PFSK-1 (cell line): ENCODE results near the gene KLF16.

Experiments
- POLR2AphosphoS5 ChIP-seq: IDR thresholded peaks from 2 replicates; pipeline ENCODE4 v1.6.1; 2012; ENCODE audit warnings: low read depth, mild to moderate bottlenecking, control low read depth, low read length, moderate library complexity
- TAF1 ChIP-seq: IDR thresholded peaks from 2 replicates; pipeline ENCODE4 v1.6.1; 2012; ENCODE audit warnings: low read length, control low read depth, borderline replicate concordance; ENCODE audit not compliant: insufficient read depth
- TF ChIP-seq, protein P1 (sequence below), 2 experiments: IDR thresholded peaks; 2 replicates each; pipeline versions ENCODE4 v1.6.1 to v1.8.0; 2011 to 2012; ENCODE audit warnings: low read depth in 2 of 2, low read length in 2 of 2, control low read depth in 1 of 2, inconsistent platforms in 1 of 2, mild to moderate bottlenecking in 1 of 2, moderate library complexity in 1 of 2; ENCODE audit not compliant: insufficient read depth in 1 of 2

DNA sequence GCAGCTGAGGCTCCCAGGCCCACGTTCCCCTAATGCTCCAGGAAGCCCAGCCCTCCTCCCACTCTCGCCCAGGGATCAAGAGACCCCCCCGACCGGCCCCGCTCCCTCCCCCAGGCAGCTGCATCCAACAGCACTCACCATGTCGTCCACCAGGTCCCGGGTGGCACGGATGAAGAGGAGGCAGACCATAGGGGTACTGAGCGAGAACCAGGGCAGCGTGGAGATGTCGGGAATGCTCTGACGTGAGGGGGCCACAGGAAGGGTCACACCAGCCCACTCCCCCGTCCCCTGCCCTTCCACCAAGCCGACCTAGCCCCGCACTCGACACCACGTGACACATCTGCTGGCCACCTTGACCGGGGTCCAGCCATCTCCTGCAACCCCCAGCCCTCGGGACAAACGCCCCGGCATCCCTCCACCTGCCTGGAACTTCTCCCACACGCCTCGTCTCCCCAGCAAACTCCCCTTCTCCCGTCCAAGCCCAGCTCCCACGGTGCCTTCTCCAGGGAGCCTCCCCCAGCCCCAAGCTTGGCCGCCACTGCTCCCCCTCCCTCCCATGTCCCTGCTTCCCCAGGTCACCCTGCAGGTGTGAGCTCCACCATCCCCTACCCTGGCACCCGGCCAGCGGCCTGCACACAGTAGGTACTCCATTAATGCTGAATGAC lies 56.2 kb downstream of the KLF16 start:
- TF ChIP-seq TAF1 (no peak), POLR2AphosphoS5 (no peak)
- TF ChIP-seq, protein P1, sequence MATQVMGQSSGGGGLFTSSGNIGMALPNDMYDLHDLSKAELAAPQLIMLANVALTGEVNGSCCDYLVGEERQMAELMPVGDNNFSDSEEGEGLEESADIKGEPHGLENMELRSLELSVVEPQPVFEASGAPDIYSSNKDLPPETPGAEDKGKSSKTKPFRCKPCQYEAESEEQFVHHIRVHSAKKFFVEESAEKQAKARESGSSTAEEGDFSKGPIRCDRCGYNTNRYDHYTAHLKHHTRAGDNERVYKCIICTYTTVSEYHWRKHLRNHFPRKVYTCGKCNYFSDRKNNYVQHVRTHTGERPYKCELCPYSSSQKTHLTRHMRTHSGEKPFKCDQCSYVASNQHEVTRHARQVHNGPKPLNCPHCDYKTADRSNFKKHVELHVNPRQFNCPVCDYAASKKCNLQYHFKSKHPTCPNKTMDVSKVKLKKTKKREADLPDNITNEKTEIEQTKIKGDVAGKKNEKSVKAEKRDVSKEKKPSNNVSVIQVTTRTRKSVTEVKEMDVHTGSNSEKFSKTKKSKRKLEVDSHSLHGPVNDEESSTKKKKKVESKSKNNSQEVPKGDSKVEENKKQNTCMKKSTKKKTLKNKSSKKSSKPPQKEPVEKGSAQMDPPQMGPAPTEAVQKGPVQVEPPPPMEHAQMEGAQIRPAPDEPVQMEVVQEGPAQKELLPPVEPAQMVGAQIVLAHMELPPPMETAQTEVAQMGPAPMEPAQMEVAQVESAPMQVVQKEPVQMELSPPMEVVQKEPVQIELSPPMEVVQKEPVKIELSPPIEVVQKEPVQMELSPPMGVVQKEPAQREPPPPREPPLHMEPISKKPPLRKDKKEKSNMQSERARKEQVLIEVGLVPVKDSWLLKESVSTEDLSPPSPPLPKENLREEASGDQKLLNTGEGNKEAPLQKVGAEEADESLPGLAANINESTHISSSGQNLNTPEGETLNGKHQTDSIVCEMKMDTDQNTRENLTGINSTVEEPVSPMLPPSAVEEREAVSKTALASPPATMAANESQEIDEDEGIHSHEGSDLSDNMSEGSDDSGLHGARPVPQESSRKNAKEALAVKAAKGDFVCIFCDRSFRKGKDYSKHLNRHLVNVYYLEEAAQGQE (IDR thresholded peaks at IDR 0.05; ENCODE audit: insufficient read depth in 1 of 2, low read depth in 2 of 2, low read length in 2 of 2): no peak
